CD8-positive, alpha-beta memory T cell (primary cell): ENCODE results near the gene PAQR4. TPM values are rescaled to one million over a fixed set of nuclear protein-coding genes. Genes with fewer than 3 reads are reported as not detected.
"Not testable (repeated sequence)": the region's sequence is repeated elsewhere in the genome, so short reads cannot be mapped to it uniquely, and the experiment has no call there.

Experiments
- CTCF ChIA-PET: fragments of 350-600 bp; sonication (Branson Sonifier 250); formaldehyde crosslinking; loops from one replicate; lab custom pipeline; 2021; ENCODE audit warnings: antibody characterized with exemption; lab: Charles Lee
- POLR2A ChIA-PET: fragments of 350-600 bp; sonication (Branson Sonifier 250); formaldehyde crosslinking; loops from one replicate; lab custom pipeline; 2021; ENCODE audit warnings: antibody characterized with exemption; lab: Charles Lee
- DNase-seq, 5 donors: peaks; one replicate each; pipeline versions ENCODE4 v3.0.0 to v3.0.0-alpha.2; 2020 to 2022; ENCODE audit warnings: mixed read lengths in 1 of 5
- H3K27ac ChIP-seq: one replicate; pipeline ENCODE4 v1.7.0; 2013; ENCODE audit warnings: low read depth, mild to moderate bottlenecking, low read length, moderate library complexity
- H3K27me3 ChIP-seq: 2 replicates; pipeline ENCODE4 v1.7.0; 2013; ENCODE audit warnings: low read length, mild to moderate bottlenecking; ENCODE audit not compliant: insufficient read depth, poor library complexity, severe bottlenecking
- H3K36me3 ChIP-seq: 2 replicates; pipeline ENCODE4 v1.7.0; 2013; ENCODE audit warnings: mild to moderate bottlenecking, low read length, moderate library complexity; ENCODE audit not compliant: insufficient read depth
- H3K4me1 ChIP-seq: 2 replicates; pipeline ENCODE4 v1.7.0; 2013; ENCODE audit warnings: mild to moderate bottlenecking, low read length, moderate library complexity; ENCODE audit not compliant: insufficient read depth
- H3K4me3 ChIP-seq: 2 replicates; pipeline ENCODE4 v1.7.0; 2013; ENCODE audit warnings: mild to moderate bottlenecking, low read length
- H3K9me3 ChIP-seq: 2 replicates; pipeline ENCODE4 v1.7.0; 2013; ENCODE audit warnings: mild to moderate bottlenecking, low read length
- H3K27ac Mint-ChIP-seq, 8 donors: one replicate each; pipeline ENCODE4 v1.8.0; 2020 to 2021; ENCODE audit warnings: mixed read lengths in 8 of 8, mild to moderate bottlenecking in 6 of 8, inconsistent platforms in 3 of 8, moderate library complexity in 3 of 8
- H3K27me3 Mint-ChIP-seq, 2 donors: one replicate each; pipeline ENCODE4 v1.8.0; 2020 to 2021; ENCODE audit warnings: mixed read lengths in 2 of 2, mild to moderate bottlenecking in 1 of 2, moderate library complexity in 1 of 2
- H3K36me3 Mint-ChIP-seq, 3 donors: one replicate each; pipeline ENCODE4 v1.8.0; 2020 to 2021; ENCODE audit warnings: mixed read lengths in 3 of 3, inconsistent platforms in 1 of 3, mild to moderate bottlenecking in 1 of 3
- H3K4me1 Mint-ChIP-seq, 3 donors: one replicate each; pipeline ENCODE4 v1.8.0; 2020 to 2021; ENCODE audit warnings: mixed read lengths in 3 of 3, inconsistent platforms in 1 of 3, mild to moderate bottlenecking in 1 of 3
- H3K4me3 Mint-ChIP-seq, 7 donors: one replicate each; pipeline ENCODE4 v1.8.0; 2020 to 2021; ENCODE audit warnings: mixed read lengths in 7 of 7, mild to moderate bottlenecking in 6 of 7, moderate library complexity in 4 of 7, inconsistent platforms in 2 of 7
- H3K9me3 Mint-ChIP-seq, 5 donors: one replicate each; pipeline ENCODE4 v1.8.0; 2020 to 2022; ENCODE audit warnings: mixed read lengths in 5 of 5, mild to moderate bottlenecking in 3 of 5, moderate library complexity in 2 of 5, inconsistent platforms in 1 of 5
- polyA plus RNA-seq: library from polyadenylated mRNA; unstranded; fragments of 300-500 nt; fragmentation: Illumina TruSeq; gene quantifications from one replicate; pipeline ENCODE4 v1.2.3, GENCODE V29; 2021
- total RNA-seq, 2 experiments: library from RNA; stranded (reverse); gene quantifications; one replicate each; pipeline ENCODE4 v1.2.3, GENCODE V29; 2021

PAQR4 gene
- total and polyA plus RNA-seq, 3 experiments from 2014 or later, result 1.5 to 39.0 (median 38.7) TPM

- H3K4me3 Mint-ChIP-seq, result no peak overlapping the region
- H3K27me3 Mint-ChIP-seq, result no peaks in the 10 kb centered on the region
- ChIA-PET POLR2A (no interaction called here), CTCF (interaction anchor here (0.6 kb wide), 1 partner anchor 27 kb away, joined by 3 read pairs; no protein-coding TSS in a partner anchor)
- no peak overlapping the region for H3K27ac Mint-ChIP-seq
- H3K27me3 ChIP-seq, result no peaks in the 10 kb centered on the region
- H3K4me3 ChIP-seq, result no peak overlapping the region
- peaks cover 8% of the 10 kb centered on the region for H3K36me3 ChIP-seq
- H3K27ac ChIP-seq, result no peak overlapping the region
- DNase-seq, result no peak
- H3K9me3 ChIP-seq, result no peaks in the 10 kb centered on the region
- H3K36me3 Mint-ChIP-seq, result peaks cover 4 to 70% (median 8%) of the 10 kb centered on the region in 3 donors
- H3K4me1 ChIP-seq, result no peaks in the 10 kb centered on the region
- no peaks in the 10 kb centered on the region for H3K4me1 Mint-ChIP-seq
- no peaks in the 10 kb centered on the region for H3K9me3 Mint-ChIP-seq
These were observed 34.7 kb upstream of the PAQR4 start for GRCh38 chr16:2934450-2934849.

- no peaks in the 10 kb centered on the region for H3K9me3 ChIP-seq
- H3K4me3 Mint-ChIP-seq, result no peak overlapping the region
- POLR2A ChIA-PET, result interaction anchor here (0.6 to 0.7 kb wide), 2 partner anchors 16 to 26 kb away, joined by 4 to 5 read pairs; no protein-coding TSS in a partner anchor
- CTCF ChIA-PET, result interaction anchor here (1.4 kb wide), 1 partner anchor 10 kb away, joined by 3 read pairs; no protein-coding TSS in a partner anchor
- no peak overlapping the region for H3K4me3 ChIP-seq
- H3K27me3 ChIP-seq, result no peaks in the 10 kb centered on the region
- no peaks in the 10 kb centered on the region for H3K27me3 Mint-ChIP-seq
- no peak overlapping the region for H3K27ac Mint-ChIP-seq
- no peaks in the 10 kb centered on the region for H3K4me1 ChIP-seq
- no peak overlapping the region for H3K27ac ChIP-seq
- DNase-seq, result no peak
- no peaks in the 10 kb centered on the region for H3K9me3 Mint-ChIP-seq
- no peaks in the 10 kb centered on the region for H3K4me1 Mint-ChIP-seq
- H3K36me3 Mint-ChIP-seq, result peaks cover 8 to 82% (median 15%) of the 10 kb centered on the region in 3 donors
- H3K36me3 ChIP-seq, result peaks cover 16% of the 10 kb centered on the region
These were observed 32.6 kb upstream of the PAQR4 start for GRCh38 chr16:2936436-2937011.

DNA sequence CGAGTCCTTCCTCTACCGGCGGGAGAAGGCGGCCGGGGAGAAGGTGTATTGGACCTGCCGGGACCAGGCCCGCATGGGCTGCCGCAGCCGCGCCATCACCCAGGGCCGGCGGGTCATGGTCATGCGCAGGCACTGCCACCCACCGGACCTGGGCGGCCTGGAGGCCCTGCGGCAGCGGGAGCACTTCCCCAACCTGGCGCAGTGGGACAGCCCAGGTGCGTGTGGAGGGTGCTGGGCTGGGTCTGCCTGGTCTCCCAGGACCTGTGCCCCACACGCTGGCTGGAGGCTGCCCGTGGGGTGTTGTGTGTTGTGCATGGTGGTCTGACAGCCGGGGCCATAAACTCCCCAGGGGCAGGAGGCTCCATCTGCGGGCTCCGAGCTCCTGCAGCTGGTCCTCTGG, 32.0 kb upstream of the PAQR4 start:
- no peaks in the 10 kb centered on the region for H3K4me1 ChIP-seq
- no peak for DNase-seq
- Mint-ChIP-seq H3K27ac (no peak overlapping the region), H3K4me3 (no peak overlapping the region), H3K4me1 (no peaks in the 10 kb centered on the region), H3K36me3 (peaks cover 8 to 83% (median 15%) of the 10 kb centered on the region in 3 donors), H3K9me3 (no peaks in the 10 kb centered on the region), H3K27me3 (no peaks in the 10 kb centered on the region)
- ChIA-PET POLR2A (no interaction called here), CTCF (interaction anchor here (1.4 kb wide), 1 partner anchor 10 kb away, joined by 3 read pairs; no protein-coding TSS in a partner anchor)
- H3K36me3 ChIP-seq, result peaks cover 16% of the 10 kb centered on the region
- H3K27ac ChIP-seq, result no peak overlapping the region
- H3K9me3 ChIP-seq, result no peaks in the 10 kb centered on the region
- no peak overlapping the region for H3K4me3 ChIP-seq
- H3K27me3 ChIP-seq, result no peaks in the 10 kb centered on the region

DNA sequence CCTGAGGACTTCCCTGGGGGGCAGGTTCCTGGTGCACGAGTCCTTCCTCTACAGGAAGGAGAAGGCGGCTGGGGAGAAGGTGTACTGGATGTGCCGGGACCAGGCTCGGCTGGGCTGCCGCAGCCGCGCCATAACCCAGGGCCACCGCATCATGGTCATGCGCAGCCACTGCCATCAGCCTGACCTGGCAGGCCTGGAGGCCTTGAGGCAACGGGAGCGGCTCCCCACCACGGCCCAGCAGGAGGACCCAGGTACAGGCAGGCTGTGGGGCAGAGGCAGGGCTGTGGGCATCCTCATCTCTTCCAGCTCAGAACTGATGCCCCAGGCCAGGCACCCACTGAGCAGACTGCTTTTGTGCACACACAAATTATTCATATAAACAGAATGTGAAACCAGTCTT, 30.9 kb upstream of the PAQR4 start:
- H3K27me3 Mint-ChIP-seq, result no peaks in the 10 kb centered on the region
- no peaks in the 10 kb centered on the region for H3K27me3 ChIP-seq
- no peak overlapping the region for H3K27ac Mint-ChIP-seq
- H3K4me1 ChIP-seq, result no peaks in the 10 kb centered on the region
- no peak overlapping the region for H3K27ac ChIP-seq
- ChIA-PET POLR2A (no interaction called here), CTCF (interaction anchor here (2.3 kb wide), 1 partner anchor 11 kb away, joined by 10 read pairs; no protein-coding TSS in a partner anchor)
- peaks cover 11 to 81% (median 17%) of the 10 kb centered on the region in 3 donors for H3K36me3 Mint-ChIP-seq
- H3K4me1 Mint-ChIP-seq, result no peaks in the 10 kb centered on the region
- no peak overlapping the region for H3K4me3 ChIP-seq
- no peaks in the 10 kb centered on the region for H3K9me3 Mint-ChIP-seq
- no peaks in the 10 kb centered on the region for H3K9me3 ChIP-seq
- H3K36me3 ChIP-seq, result peaks cover 21% of the 10 kb centered on the region
- no peak for DNase-seq
- no peak overlapping the region for H3K4me3 Mint-ChIP-seq

DNA sequence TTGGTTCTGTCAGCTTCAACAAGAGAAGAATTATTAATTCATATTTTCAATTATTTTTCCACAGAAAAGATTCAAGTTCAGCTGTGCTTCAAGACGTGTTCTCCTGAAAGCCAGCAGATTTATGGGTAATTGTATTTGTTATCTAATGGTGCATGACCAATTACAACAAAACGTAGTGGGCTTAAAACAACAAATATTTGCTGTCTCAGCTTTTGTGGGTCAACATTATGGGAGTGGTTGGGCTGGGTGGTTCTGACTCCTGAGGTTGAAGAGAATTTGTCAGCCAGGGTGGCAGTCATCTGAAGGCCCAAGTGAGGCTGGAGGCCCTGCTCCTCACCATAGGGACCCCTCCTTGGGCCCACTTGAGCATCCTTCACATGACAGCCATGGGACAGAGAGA, 29.2 kb upstream of the PAQR4 start:
- no peaks in the 10 kb centered on the region for H3K9me3 Mint-ChIP-seq
- no peaks in the 10 kb centered on the region for H3K4me1 Mint-ChIP-seq
- no peaks in the 10 kb centered on the region for H3K9me3 ChIP-seq
- ChIA-PET POLR2A (no interaction called here), CTCF (interaction anchor here (0.6 to 2.3 kb wide), 6 partner anchors 12 to 490 kb away, joined by 3 to 10 read pairs (median 4); no protein-coding TSS in a partner anchor)
- no peak overlapping the region for H3K4me3 ChIP-seq
- no peak for DNase-seq
- H3K27me3 Mint-ChIP-seq, result no peaks in the 10 kb centered on the region
- H3K4me1 ChIP-seq, result no peaks in the 10 kb centered on the region
- H3K4me3 Mint-ChIP-seq, result no peak overlapping the region
- H3K27ac Mint-ChIP-seq, result peak overlapping the region in 1 of 8 donors; percentile 74
- H3K36me3 ChIP-seq, result peaks cover 23% of the 10 kb centered on the region
- H3K27ac ChIP-seq, result no peak overlapping the region
- H3K27me3 ChIP-seq, result no peaks in the 10 kb centered on the region
- peaks cover 8 to 75% (median 10%) of the 10 kb centered on the region in 3 donors for H3K36me3 Mint-ChIP-seq

DNA sequence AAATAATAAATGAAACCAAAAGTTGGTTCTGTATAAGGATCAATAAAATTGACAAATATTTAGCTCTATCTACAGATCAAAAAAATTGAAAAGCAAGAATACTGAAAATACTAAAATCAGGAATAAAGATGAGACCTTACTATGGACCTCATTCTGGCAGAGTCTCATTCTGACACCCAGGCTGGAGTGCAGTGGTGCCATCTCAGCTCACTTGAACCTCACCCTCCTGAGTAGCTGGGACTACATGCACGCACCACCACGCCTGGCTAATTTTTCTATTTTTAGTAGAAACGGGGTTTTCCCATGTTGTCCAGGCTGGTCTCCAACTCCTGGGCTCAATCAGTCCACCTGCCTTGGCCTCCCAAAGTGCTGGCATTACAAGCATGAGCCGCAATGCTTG, 27.1 kb upstream of the PAQR4 start:
- peak overlapping the region in 1 of 8 donors; percentile 19 for H3K27ac Mint-ChIP-seq
- H3K4me3 ChIP-seq, result no peak overlapping the region
- ChIA-PET CTCF (no interaction called here), POLR2A (interaction anchor here (0.7 kb wide), 1 partner anchor 52 kb away, joined by 8 read pairs; no protein-coding TSS in a partner anchor)
- DNase-seq, result no peak
- peaks cover 10 to 63% (median 10%) of the 10 kb centered on the region in 3 donors for H3K36me3 Mint-ChIP-seq
- H3K4me1 ChIP-seq, result no peaks in the 10 kb centered on the region
- peaks cover 23% of the 10 kb centered on the region for H3K36me3 ChIP-seq
- no peaks in the 10 kb centered on the region for H3K9me3 ChIP-seq
- H3K27ac ChIP-seq, result no peak overlapping the region
- no peak overlapping the region for H3K4me3 Mint-ChIP-seq
- H3K9me3 Mint-ChIP-seq, result no peaks in the 10 kb centered on the region
- H3K27me3 Mint-ChIP-seq, result no peaks in the 10 kb centered on the region
- no peaks in the 10 kb centered on the region for H3K27me3 ChIP-seq
- H3K4me1 Mint-ChIP-seq, result no peaks in the 10 kb centered on the region

DNA sequence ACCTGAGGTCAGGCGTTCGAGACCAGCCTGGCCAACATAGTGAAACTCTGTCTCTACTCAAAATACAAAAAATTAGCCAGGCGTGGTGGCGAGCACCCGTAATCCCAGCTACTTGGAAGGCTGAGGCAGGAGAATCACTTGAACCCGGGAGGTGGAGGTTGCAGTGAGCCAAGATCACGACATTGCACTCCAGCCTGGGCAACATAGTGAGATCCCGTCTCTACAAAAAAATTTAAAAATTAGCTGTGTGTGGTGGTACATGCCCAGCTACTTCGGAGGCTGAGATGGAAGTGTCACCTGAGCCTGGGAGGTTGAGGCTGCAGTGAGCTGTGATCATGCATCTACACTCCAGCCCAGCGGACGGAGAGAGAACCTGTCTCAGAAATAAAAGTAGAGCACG, 25.4 kb upstream of the PAQR4 start:
- H3K27ac Mint-ChIP-seq, H3K27ac ChIP-seq, H3K4me1 Mint-ChIP-seq, DNase-seq, H3K27me3 Mint-ChIP-seq, H3K9me3 ChIP-seq, H3K4me1 ChIP-seq, H3K4me3 ChIP-seq, H3K4me3 Mint-ChIP-seq, H3K27me3 ChIP-seq, H3K9me3 Mint-ChIP-seq: not testable (repeated sequence)
- ChIA-PET POLR2A (interaction anchor here (0.6 kb wide), 1 partner anchor 613 kb away, joined by 4 read pairs; no protein-coding TSS in a partner anchor), CTCF (interaction anchor here (2.5 kb wide), 1 partner anchor 17 kb away, joined by 7 read pairs; no protein-coding TSS in a partner anchor)
- peaks cover 18% of the 10 kb centered on the region for H3K36me3 ChIP-seq
- peaks cover 10 to 58% (median 10%) of the 10 kb centered on the region in 3 donors for H3K36me3 Mint-ChIP-seq

GRCh38 chr16:2946649-2947048, 22.5 kb upstream of the PAQR4 start:
- Histone ChIP-seq H3K4me3 (no peak overlapping the region), H3K36me3 (peaks cover 7% of the 10 kb centered on the region), H3K9me3 (no peaks in the 10 kb centered on the region), H3K4me1 (no peaks in the 10 kb centered on the region), H3K27me3 (no peaks in the 10 kb centered on the region), H3K27ac (no peak overlapping the region)
- POLR2A ChIA-PET, result no interaction called here
- no peak for DNase-seq
- Mint-ChIP-seq H3K4me1 (no peaks in the 10 kb centered on the region), H3K27ac (no peak overlapping the region), H3K4me3 (no peak overlapping the region), H3K36me3 (peaks cover 4 to 37% (median 6%) of the 10 kb centered on the region in 3 donors), H3K27me3 (no peaks in the 10 kb centered on the region), H3K9me3 (no peaks in the 10 kb centered on the region)
- CTCF ChIA-PET, result interaction anchor here (1.2 to 1.3 kb wide), 2 partner anchors 10 to 15 kb away, joined by 3 read pairs; no protein-coding TSS in a partner anchor
